HepG2 (cell line): Measurements from ENCODE around the gene RPS19.

Experiments used
- JUNB ChIP-seq: sonication (generic); formaldehyde crosslinking; IDR thresholded peaks from 2 replicates; pipeline ENCODE4 v1.8.0; 2022; ENCODE audit warnings: missing genetic modification reagents, mild to moderate bottlenecking, borderline replicate concordance
- KLF13 ChIP-seq: sonication (generic); formaldehyde crosslinking; IDR thresholded peaks from 2 replicates; pipeline ENCODE4 v1.4.0; 2020; ENCODE audit warnings: mild to moderate bottlenecking, missing genetic modification reagents
- TF ChIP-seq, protein P1 (sequence below): sonication (generic); formaldehyde crosslinking; IDR thresholded peaks from 2 replicates; pipeline ENCODE4 v1.4.0; 2020; ENCODE audit warnings: missing genetic modification reagents

DNA sequence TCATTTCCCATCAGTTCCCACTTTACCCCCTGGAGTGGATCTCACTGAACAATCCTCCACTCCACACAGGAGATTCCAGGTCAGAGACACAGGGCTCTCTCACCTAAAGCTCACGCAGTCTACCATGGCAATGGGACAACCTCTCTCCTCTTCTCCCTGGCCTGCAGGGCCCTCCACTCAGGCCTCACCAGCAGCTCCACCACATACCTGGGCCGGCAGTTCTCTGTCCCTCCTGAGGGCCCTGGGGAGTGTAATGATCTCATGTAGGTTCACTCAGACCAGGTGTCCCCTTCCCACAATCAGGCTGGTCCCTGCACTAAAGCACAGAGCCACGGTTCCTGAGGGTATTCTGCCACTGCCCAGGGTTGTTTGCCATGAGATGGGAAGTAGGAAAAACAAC is 48.1 kb upstream of the RPS19 start:
- TF ChIP-seq, protein P1, sequence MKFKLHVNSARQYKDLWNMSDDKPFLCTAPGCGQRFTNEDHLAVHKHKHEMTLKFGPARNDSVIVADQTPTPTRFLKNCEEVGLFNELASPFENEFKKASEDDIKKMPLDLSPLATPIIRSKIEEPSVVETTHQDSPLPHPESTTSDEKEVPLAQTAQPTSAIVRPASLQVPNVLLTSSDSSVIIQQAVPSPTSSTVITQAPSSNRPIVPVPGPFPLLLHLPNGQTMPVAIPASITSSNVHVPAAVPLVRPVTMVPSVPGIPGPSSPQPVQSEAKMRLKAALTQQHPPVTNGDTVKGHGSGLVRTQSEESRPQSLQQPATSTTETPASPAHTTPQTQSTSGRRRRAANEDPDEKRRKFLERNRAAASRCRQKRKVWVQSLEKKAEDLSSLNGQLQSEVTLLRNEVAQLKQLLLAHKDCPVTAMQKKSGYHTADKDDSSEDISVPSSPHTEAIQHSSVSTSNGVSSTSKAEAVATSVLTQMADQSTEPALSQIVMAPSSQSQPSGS: no peak
- TF ChIP-seq KLF13 (CRISPR knock-in tag) (no peak), JUNB (CRISPR knock-in tag) (no peak)
